ENCODE results near the gene NEMP1. TPM values are rescaled to one million over a fixed set of nuclear protein-coding genes. Genes with fewer than 3 reads are reported as not detected.

The NEMP1 gene
- total RNA-seq, 1 donor from 2014 or later: 19.7 TPM

DNA sequence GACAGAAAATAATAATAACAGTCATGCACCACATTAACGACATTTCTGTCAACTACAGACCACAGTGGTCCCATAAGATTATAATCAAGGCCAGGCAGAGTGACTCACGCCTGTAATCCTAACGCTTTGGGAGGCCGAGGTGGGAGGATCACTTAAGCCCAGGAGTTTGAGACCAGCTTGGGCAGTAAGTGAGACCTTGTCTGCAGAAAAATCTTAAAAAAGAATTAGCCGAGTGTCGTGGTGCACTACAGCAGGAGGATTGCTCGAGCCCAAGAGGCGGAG lies 18.9 kb upstream of the NEMP1 start:
- peaks cover 37% of the 10 kb centered on the region for H3K4me1 Mint-ChIP-seq
- TF ChIP-seq, protein P1, sequence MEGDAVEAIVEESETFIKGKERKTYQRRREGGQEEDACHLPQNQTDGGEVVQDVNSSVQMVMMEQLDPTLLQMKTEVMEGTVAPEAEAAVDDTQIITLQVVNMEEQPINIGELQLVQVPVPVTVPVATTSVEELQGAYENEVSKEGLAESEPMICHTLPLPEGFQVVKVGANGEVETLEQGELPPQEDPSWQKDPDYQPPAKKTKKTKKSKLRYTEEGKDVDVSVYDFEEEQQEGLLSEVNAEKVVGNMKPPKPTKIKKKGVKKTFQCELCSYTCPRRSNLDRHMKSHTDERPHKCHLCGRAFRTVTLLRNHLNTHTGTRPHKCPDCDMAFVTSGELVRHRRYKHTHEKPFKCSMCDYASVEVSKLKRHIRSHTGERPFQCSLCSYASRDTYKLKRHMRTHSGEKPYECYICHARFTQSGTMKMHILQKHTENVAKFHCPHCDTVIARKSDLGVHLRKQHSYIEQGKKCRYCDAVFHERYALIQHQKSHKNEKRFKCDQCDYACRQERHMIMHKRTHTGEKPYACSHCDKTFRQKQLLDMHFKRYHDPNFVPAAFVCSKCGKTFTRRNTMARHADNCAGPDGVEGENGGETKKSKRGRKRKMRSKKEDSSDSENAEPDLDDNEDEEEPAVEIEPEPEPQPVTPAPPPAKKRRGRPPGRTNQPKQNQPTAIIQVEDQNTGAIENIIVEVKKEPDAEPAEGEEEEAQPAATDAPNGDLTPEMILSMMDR (IDR thresholded peaks at IDR 0.05; ENCODE audit: unreplicated experiment): no peak
- H3K9me3 Mint-ChIP-seq: no peaks in the 10 kb centered on the region
- no peak overlapping the region for H3K27ac Mint-ChIP-seq
- H3K36me3 Mint-ChIP-seq: peaks cover 27% of the 10 kb centered on the region
- no peaks in the 10 kb centered on the region for H3K27me3 Mint-ChIP-seq (ENCODE audit: low read depth)
- H3K4me3 Mint-ChIP-seq: no peak overlapping the region
- no peak for DNase-seq (ENCODE audit: low spot score in 2 of 2, unreplicated experiment in 2 of 2)

DNA sequence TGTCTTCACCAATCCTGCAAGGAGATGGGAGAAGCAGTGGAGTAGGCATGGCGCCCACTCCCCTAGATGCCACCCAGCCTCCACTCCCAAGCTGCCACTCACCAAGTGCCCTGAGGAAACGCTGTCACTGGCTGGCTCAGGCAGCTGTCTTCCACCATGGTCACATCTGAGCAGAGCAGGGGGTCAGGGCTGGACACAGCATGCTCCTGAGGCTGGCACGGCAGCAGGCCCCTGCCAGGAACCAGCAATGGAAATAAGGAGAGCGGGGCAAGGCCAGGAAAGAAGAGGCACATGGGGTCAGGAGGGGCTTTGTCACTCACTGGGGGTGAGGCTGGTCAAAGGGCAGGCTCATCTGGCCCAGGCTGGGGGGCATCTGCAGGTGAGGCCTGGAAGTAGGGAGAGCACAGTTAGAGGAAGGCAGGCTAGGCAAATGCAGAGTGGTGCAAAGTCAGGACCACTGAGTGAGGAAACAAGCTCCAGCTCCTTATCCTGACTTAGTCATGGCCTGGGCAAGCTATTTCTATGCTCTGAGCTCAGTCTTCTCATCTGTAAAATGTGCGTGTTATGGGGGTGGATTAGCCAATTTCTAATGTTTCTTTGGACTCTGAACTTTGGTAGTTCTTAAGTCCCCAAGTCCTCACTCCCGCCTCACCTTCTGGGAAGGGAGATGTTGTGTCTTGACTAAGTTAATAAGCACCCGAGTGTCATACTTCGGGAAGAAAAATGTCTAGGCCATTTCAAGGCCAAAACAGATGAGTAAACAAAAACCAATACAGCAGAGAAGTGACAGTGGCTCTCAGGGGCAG lies 18.4 kb upstream of the NEMP1 start:
- Mint-ChIP-seq H3K9me3 (no peaks in the 10 kb centered on the region), H3K27ac (peak overlapping the region; percentile 95), H3K4me3 (no peak overlapping the region)

DNA sequence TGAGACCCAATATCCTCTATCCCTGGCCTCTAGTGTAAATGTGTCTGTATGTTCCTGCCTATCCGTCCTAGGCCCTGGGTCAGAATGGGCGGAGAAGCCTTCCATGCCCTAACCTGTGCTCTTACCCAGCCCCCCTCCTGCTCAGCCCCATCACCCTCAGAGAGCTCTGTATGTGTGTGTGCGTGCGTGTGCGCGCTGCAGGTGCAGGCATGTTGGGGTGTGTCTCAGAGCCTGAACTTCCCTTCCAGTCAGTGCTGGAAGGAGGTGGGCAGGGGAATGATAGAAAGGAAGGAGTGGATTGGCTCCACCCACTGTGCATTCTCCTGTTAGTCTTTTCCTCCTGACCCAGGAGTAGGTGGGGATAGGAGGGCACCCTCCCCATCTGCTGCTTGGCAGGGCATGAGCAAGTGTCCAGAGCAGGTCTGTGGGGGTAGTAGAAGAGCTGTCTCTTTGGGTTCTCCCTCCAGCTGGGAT lies 17.5 kb upstream of the NEMP1 start:
- Mint-ChIP-seq H3K27ac (peak overlapping the region; percentile 95), H3K9me3 (no peaks in the 10 kb centered on the region), H3K4me3 (no peak overlapping the region), H3K36me3 (peaks cover 30% of the 10 kb centered on the region), H3K4me1 (peaks cover 50% of the 10 kb centered on the region), H3K27me3 (ENCODE audit: low read depth) (no peaks in the 10 kb centered on the region)
- DNase-seq (ENCODE audit: low spot score in 2 of 2, unreplicated experiment in 2 of 2): no peak
- TF ChIP-seq, protein P1 (IDR thresholded peaks at IDR 0.05; ENCODE audit: unreplicated experiment): no peak

More for the DNA sequence above, 18.4 kb upstream of the NEMP1 start:
- DNase-seq (ENCODE audit: low spot score in 2 of 2, unreplicated experiment in 2 of 2): no peak
- Mint-ChIP-seq H3K27me3 (ENCODE audit: low read depth) (no peaks in the 10 kb centered on the region), H3K4me1 (peaks cover 43% of the 10 kb centered on the region), H3K36me3 (peaks cover 28% of the 10 kb centered on the region)
- TF ChIP-seq, protein P1 (IDR thresholded peaks at IDR 0.05; ENCODE audit: unreplicated experiment): no peak

DNA sequence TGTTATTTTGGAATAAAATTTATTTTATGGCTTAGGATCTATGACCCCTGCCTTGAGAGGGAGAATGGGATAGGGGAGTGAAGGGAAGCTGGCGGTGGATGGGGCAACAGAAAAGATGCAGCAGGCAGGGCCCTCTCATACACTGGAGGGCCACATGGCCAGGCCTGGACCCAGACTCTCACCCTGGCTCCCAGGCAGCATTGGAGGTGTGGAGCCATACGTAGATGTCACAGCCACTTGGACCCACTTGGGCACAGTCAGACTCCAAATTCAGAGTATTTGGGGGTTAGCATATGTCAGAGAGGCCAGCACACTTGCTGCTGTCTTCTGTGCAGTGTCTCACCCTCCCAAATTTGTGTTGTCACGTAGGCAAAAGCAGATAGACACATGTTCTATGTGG lies 16.8 kb upstream of the NEMP1 start:
- H3K4me3 Mint-ChIP-seq: no peak overlapping the region
- no peaks in the 10 kb centered on the region for H3K9me3 Mint-ChIP-seq
- TF ChIP-seq, protein P1 (IDR thresholded peaks at IDR 0.05; ENCODE audit: unreplicated experiment): no peak
- DNase-seq (ENCODE audit: low spot score in 2 of 2, unreplicated experiment in 2 of 2): no peak
- H3K4me1 Mint-ChIP-seq: peaks cover 57% of the 10 kb centered on the region
- H3K27ac Mint-ChIP-seq: peak overlapping the region; percentile 95
- H3K27me3 Mint-ChIP-seq (ENCODE audit: low read depth): no peaks in the 10 kb centered on the region
- H3K36me3 Mint-ChIP-seq: peaks cover 34% of the 10 kb centered on the region

DNA sequence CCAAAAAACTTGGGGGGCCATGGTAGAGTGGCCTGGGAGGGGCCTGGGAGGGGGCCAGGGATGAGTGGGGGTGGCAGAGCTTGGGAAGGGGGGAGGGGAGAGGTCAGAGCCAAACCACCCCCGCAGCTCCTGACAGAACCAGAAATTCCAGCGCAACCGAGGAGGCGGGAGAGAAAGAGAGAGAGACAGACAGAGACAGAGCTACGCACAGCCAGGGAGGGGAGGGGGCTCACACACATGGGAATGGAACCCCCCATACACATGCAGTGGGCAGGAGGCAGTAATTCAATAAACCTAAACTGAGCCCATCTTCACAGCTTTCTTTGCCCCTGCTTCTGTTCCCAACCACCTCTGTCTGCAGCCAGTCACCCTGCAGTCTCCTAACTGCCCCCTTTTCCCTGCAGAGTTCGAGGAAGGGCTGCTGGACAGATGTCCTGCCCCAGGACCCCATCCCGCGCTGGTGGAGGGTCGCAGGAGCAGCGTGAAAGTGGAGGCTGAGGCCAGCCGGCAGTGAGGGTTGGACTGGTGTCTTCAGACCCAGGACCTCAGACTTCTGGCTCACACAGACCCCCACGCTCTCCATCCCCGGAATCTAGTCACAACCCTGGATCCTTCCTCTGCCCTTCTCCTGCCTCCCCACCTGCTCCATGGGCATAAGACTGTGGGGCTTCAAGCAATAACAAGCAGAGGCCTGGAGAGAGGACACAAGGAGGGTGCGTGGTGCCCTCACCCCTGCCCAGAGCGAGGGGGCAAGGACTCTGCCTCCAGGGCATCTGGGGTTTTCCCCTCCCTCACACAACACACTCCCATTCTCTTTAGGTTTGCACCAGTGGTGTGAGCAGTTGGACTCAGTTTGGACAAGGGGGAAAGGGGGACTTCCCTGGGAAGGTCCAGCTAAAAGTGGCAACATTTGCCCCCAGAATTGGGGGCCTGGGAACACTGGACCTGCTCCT lies 15.9 kb upstream of the NEMP1 start:
- H3K36me3 Mint-ChIP-seq: peaks cover 31% of the 10 kb centered on the region
- peak in 1 of 2 experiments; percentile 53 for DNase-seq (ENCODE audit: low spot score in 2 of 2, unreplicated experiment in 2 of 2)
- H3K27ac Mint-ChIP-seq: peak overlapping the region; percentile 95
- H3K4me1 Mint-ChIP-seq: peaks cover 63% of the 10 kb centered on the region
- H3K4me3 Mint-ChIP-seq: peak overlapping the region; percentile 13
- no peaks in the 10 kb centered on the region for H3K27me3 Mint-ChIP-seq (ENCODE audit: low read depth)
- TF ChIP-seq, protein P1 (IDR thresholded peaks at IDR 0.05; ENCODE audit: unreplicated experiment): no peak
- H3K9me3 Mint-ChIP-seq: no peaks in the 10 kb centered on the region

All from mesothelial cell of epicardium (in vitro differentiated cells).